ENCODE data around the gene NDUFS2. TPM values are rescaled to one million over a fixed set of nuclear protein-coding genes. Genes with fewer than 3 reads are reported as not detected.

Gene NDUFS2
- total and polyA plus RNA-seq, 9 of the 15 experiments (the other 6 are each of a cell fraction or from before 2014, with no cell fraction given) = 70.0 to 176 (median 141) TPM

DNA sequence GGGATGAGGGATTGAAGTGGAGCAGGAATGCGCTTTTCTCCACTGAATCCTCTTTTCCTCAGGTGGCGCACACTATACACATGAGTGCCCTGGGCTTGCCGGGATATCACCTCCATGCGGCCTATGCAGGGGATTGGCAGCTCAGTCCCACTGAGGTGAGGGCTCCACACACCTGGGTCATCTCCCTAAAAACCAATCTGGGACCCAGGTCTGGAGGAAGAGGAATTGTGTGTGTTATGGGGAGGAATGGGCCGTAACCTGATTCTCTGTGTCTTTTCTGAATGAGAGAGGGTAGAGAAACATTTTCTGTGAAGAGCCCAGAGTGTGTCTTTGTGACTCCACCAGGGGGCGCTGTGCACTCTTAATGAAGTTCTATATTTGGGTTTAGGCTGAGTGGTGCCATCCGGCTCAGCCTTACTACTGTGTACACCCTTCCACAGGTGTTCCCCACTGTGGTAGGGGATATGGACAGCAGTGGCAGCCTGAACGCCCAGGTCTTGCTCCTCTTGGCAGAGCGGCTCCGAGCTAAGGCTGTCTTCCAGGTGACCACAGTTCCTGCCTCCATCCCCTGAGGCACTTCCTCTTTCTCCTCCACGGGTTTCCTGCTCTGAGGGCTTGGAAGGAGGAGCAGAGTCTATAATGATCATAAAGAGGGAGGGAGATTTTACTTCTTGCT is 25.2 kb downstream of the NDUFS2 start (continued):
- TF ChIP-seq, protein P1, sequence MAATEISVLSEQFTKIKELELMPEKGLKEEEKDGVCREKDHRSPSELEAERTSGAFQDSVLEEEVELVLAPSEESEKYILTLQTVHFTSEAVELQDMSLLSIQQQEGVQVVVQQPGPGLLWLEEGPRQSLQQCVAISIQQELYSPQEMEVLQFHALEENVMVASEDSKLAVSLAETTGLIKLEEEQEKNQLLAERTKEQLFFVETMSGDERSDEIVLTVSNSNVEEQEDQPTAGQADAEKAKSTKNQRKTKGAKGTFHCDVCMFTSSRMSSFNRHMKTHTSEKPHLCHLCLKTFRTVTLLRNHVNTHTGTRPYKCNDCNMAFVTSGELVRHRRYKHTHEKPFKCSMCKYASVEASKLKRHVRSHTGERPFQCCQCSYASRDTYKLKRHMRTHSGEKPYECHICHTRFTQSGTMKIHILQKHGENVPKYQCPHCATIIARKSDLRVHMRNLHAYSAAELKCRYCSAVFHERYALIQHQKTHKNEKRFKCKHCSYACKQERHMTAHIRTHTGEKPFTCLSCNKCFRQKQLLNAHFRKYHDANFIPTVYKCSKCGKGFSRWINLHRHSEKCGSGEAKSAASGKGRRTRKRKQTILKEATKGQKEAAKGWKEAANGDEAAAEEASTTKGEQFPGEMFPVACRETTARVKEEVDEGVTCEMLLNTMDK (IDR thresholded peaks at IDR 0.05; ENCODE audit: borderline replicate concordance, insufficient read depth, low read depth, low read length, poor library complexity, severe bottlenecking) = peak; percentile 75
- TF ChIP-seq CTBP1 (IDR thresholded peaks at IDR 0.05; ENCODE audit: borderline replicate concordance) (peak; percentile 86), SMARCA4 (IDR thresholded peaks at IDR 0.05) (peak; percentile 63), RREB1 (CRISPR knock-in tag; IDR thresholded peaks at IDR 0.05) (peak; percentile 82; the same call in 1 of the 2 replicates), SRF (CRISPR knock-in tag; IDR thresholded peaks at IDR 0.05) (peak in 1 of 2 experiments; percentile 65; a peak in 1 of 4 replicates), CXXC5 (CRISPR knock-in tag; IDR thresholded peaks at IDR 0.05) (peak; percentile 37; the same call in 1 of the 2 replicates), NCOR1 (IDR thresholded peaks at IDR 0.05) (no peak), TAF7 (tag; IDR thresholded peaks at IDR 0.05) (no peak), SMC3 (conservative IDR thresholded peaks at IDR 0.05; ENCODE audit: insufficient read depth, low read depth, low read length) (peak; percentile 76), ZBTB1 (CRISPR knock-in tag; IDR thresholded peaks at IDR 0.05; ENCODE audit: borderline replicate concordance, low read depth) (no peak), STAT6 (CRISPR knock-in tag; IDR thresholded peaks at IDR 0.05) (0 out of 2 replicates have a peak, but pooled peaks have one; percentile 64), XRCC5 (IDR thresholded peaks at IDR 0.05; ENCODE audit: low read depth, low read length) (0 out of 2 replicates have a peak, but pooled peaks have one; percentile 41), LCOR (CRISPR knock-in tag; IDR thresholded peaks at IDR 0.05) (peak; percentile 79), PHF8 (IDR thresholded peaks at IDR 0.05; ENCODE audit: borderline replicate concordance, low read length) (peak; percentile 34; the same call in 1 of the 2 replicates), NEUROD1 (IDR thresholded peaks at IDR 0.05; ENCODE audit: borderline replicate concordance, low read depth, low read length, partially characterized antibody) (peak; percentile 22), MAFF (IDR thresholded peaks at IDR 0.05; ENCODE audit: low read length) (no peak), BRD9 (IDR thresholded peaks at IDR 0.05; ENCODE audit: low read depth, partially characterized antibody) (peak; percentile 67)
